Coronary artery (tissue), 2 donors: Measurements from ENCODE around the gene ACTG2.
A peak's percentile ranks its signal among the peaks of the same experiment; 100 is the strongest.
"Not testable (repeated sequence)": the region's sequence is repeated elsewhere in the genome, so short reads cannot be mapped to it uniquely, and the experiment has no call there.

ENCODE experiments used
- DNase-seq: peaks from one replicate; pipeline ENCODE4 v3.0.0-alpha.2; 2017; ENCODE audit warnings: low spot score
- H3K27ac ChIP-seq, 2 donors: fragments of 200-600 bp; sonication (generic); one replicate each; pipeline ENCODE4 v1.5.1; 2016 to 2019
- H3K4me3 ChIP-seq: fragments of 200-600 bp; sonication (generic); 2 replicates; pipeline ENCODE4 v1.5.1; 2016; ENCODE audit warnings: mild to moderate bottlenecking, moderate library complexity
- CTCF ChIP-seq: fragments of 200-600 bp; sonication (generic); IDR thresholded peaks from one replicate; pipeline ENCODE4 v1.5.1; 2019; ENCODE audit warnings: antibody characterized with exemption

ACTG2 gene

GRCh38 chr2:73859721-73860586, 32.9 kb upstream of the ACTG2 start:
- DNase-seq = no peak
- no peak for TF ChIP-seq CTCF
- Histone ChIP-seq H3K27ac (no peak overlapping the region), H3K4me3 (no peak overlapping the region)

- Histone ChIP-seq H3K27ac (no peak overlapping the region), H3K4me3 (no peak overlapping the region)
- TF ChIP-seq CTCF = no peak
- no peak for DNase-seq
Observed at GRCh38 chr2:73862987-73863386, 29.8 kb upstream of the ACTG2 start.

GRCh38 chr2:73868204-73868978, 24.4 kb upstream of the ACTG2 start:
- DNase-seq = no peak
- no peak overlapping the region for H3K4me3 ChIP-seq
- no peak for TF ChIP-seq CTCF
- no peak overlapping the region for H3K27ac ChIP-seq

GRCh38 chr2:73870084-73870483, 22.7 kb upstream of the ACTG2 start:
- peak overlapping the region; percentile 75 to 85 for H3K27ac ChIP-seq
- peak overlapping the region; percentile 2 for H3K4me3 ChIP-seq
- no peak for TF ChIP-seq CTCF
- DNase-seq = peak; percentile 79

GRCh38 chr2:73877071-73877802, 15.6 kb upstream of the ACTG2 start:
- no peak overlapping the region for H3K4me3 ChIP-seq
- no peak for TF ChIP-seq CTCF
- no peak overlapping the region for H3K27ac ChIP-seq
- no peak for DNase-seq

- H3K4me3 ChIP-seq, H3K27ac ChIP-seq, DNase-seq: not testable (repeated sequence)
Observed at GRCh38 chr2:73877984-73878383, 14.8 kb upstream of the ACTG2 start.

- DNase-seq = no peak
- H3K27ac ChIP-seq = no peak overlapping the region
- TF ChIP-seq CTCF = no peak
- H3K4me3 ChIP-seq = no peak overlapping the region
Observed at GRCh38 chr2:73885406-73885805, 7.4 kb upstream of the ACTG2 start.
